ENCODE results near the gene PAX2.

- no peak for TF ChIP-seq EZH2 (IDR thresholded peaks at IDR 0.05; ENCODE audit: borderline replicate concordance, low read depth, low read length, poor library complexity, severe bottlenecking)
- peak; percentile 43 for TF ChIP-seq CTCF (conservative IDR thresholded peaks at IDR 0.05; ENCODE audit: low read depth, low read length)
Measured at GRCh38 chr10:100817268-100817839, 72.0 kb downstream of the PAX2 start.
